ENCODE results near the gene SSU72.
"Not testable (repeated sequence)": the region's sequence is repeated elsewhere in the genome, so short reads cannot be mapped to it uniquely, and the experiment has no call there.

Gene SSU72

GRCh38 chr1:1609822-1610485, 35.3 kb upstream of the SSU72 start:
- no peak for DNase-seq

GRCh38 chr1:1606232-1606631, 31.6 kb upstream of the SSU72 start:
- DNase-seq = no peak

GRCh38 chr1:1605724-1606123, 31.1 kb upstream of the SSU72 start:
- DNase-seq = no peak

- no peak for DNase-seq
Measured at GRCh38 chr1:1605034-1605591, 30.4 kb upstream of the SSU72 start.

- no peak for DNase-seq
Measured at GRCh38 chr1:1604374-1605033, 29.8 kb upstream of the SSU72 start.

- no peak for DNase-seq
Measured at GRCh38 chr1:1603671-1604373, 29.2 kb upstream of the SSU72 start.

- DNase-seq = no peak
Measured at GRCh38 chr1:1602968-1603506, 28.4 kb upstream of the SSU72 start.

- DNase-seq = no peak
Measured at GRCh38 chr1:1602304-1602967, 27.8 kb upstream of the SSU72 start.

GRCh38 chr1:1601564-1602303, 27.1 kb upstream of the SSU72 start:
- no peak for DNase-seq

- no peak for DNase-seq
Measured at GRCh38 chr1:1600861-1601563, 26.3 kb upstream of the SSU72 start.

- DNase-seq = no peak
Measured at GRCh38 chr1:1599935-1600860, 25.5 kb upstream of the SSU72 start, which contains the start of gene FNDC10. Gene FNDC10, minus strand, starts transcription at chr1:1600135. Its CDS starts 120 bp downstream, at chr1:1600015.

GRCh38 chr1:1599030-1599934, 24.6 kb upstream of the SSU72 start:
- no peak for DNase-seq

GRCh38 chr1:1598720-1599029, 24.0 kb upstream of the SSU72 start:
- no peak for DNase-seq

GRCh38 chr1:1598051-1598719, 23.5 kb upstream of the SSU72 start:
- no peak for DNase-seq

- DNase-seq = no peak
Measured at GRCh38 chr1:1597275-1597930, 22.7 kb upstream of the SSU72 start.

GRCh38 chr1:1596493-1597274, 22.0 kb upstream of the SSU72 start:
- no peak for DNase-seq

- DNase-seq = not testable (repeated sequence)
Measured at GRCh38 chr1:1595341-1595740, 20.7 kb upstream of the SSU72 start.
